Activated CD8-positive, alpha-beta memory T cell treated with anti-CD3 and anti-CD28 coated beads, Interleukin-2, amount 10 ng/mL, durations not matched to agents 7 days and 5 days (primary cell): ENCODE results near the gene FBLN7. TPM values are rescaled to one million over a fixed set of nuclear protein-coding genes. Genes with fewer than 3 reads are reported as not detected.

Experiments used
- ATAC-seq: fragments of 150-1000 bp; cut with Tn5 transposase; one replicate; pipeline ENCODE4 v1.10.0; 2021; ENCODE audit warnings: moderate library complexity
- CTCF ChIA-PET: fragments of 350-600 bp; sonication (Branson Sonifier 250); formaldehyde crosslinking; loops from one replicate; lab custom pipeline; 2021; ENCODE audit warnings: antibody characterized with exemption; lab: Charles Lee
- DNase-seq: peaks from one replicate; pipeline ENCODE4 v3.0.0-alpha.2; 2020
- H3K27ac Mint-ChIP-seq: one replicate; pipeline ENCODE4 v1.8.0; 2021; ENCODE audit warnings: mild to moderate bottlenecking, mixed read lengths
- H3K27me3 Mint-ChIP-seq: one replicate; pipeline ENCODE4 v1.8.0; 2021; ENCODE audit warnings: mixed read lengths
- H3K36me3 Mint-ChIP-seq: one replicate; pipeline ENCODE4 v1.8.0; 2021; ENCODE audit warnings: mild to moderate bottlenecking, mixed read lengths
- H3K4me1 Mint-ChIP-seq: one replicate; pipeline ENCODE4 v1.8.0; 2021; ENCODE audit warnings: mixed read lengths
- H3K4me3 Mint-ChIP-seq: one replicate; pipeline ENCODE4 v1.8.0; 2021; ENCODE audit warnings: mild to moderate bottlenecking, moderate library complexity, mixed read lengths
- H3K9me3 Mint-ChIP-seq: one replicate; pipeline ENCODE4 v1.8.0; 2022; ENCODE audit warnings: low read depth, mixed read lengths
- total RNA-seq, 2 experiments: library from RNA; stranded (reverse); gene quantifications; one replicate each; pipeline ENCODE4 v1.2.3, GENCODE V29; 2021

FBLN7 gene
- total RNA-seq, 2 experiments from 2014 or later = 0.26 to 0.63 TPM

DNA sequence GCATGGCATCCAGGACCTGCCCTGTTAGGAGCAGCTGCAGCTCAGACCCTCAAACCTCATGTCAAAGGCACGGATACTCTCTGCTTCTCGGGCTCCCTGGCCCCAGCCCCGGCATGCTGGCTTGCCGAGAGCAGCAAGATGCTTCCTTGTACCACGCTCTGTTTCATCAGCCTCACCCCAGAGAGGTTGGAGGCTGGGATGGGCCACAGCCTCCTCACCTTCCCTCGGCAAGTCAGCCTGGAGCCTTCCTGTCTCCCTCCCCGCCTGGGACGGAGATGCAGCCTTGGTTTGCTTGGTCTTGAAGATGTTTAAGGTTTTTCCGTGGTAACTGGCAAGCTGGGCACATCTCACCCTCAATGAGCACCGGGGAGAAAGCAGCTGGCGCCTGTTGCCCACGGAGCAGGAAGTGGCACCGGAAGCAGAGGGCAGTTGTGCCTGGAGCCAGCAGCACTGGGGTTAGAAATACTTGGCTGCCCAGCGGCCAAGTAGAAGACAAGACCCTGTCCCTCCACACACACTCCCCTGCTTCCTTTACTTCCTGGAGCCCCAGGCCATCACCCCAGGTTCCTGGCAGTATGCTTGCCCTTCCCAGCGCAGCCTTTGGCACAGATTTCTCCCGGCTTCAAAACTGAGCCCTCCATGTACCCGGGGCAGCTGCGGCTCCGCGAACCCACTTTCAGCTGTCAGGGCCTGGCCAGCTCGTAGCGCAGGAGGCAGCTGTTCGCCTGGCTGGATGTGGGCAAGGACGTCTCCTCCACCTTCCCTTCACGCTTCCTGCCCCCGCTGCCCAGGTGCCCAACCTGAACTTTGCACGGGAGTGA is 17.4 kb downstream of the FBLN7 start:
- ATAC-seq = peak; percentile 50
- no peak overlapping the region for H3K4me3 Mint-ChIP-seq
- peak; percentile 56 for DNase-seq
- no peaks in the 10 kb centered on the region for H3K36me3 Mint-ChIP-seq
- H3K27ac Mint-ChIP-seq = peak overlapping the region; percentile 55
- no peaks in the 10 kb centered on the region for H3K9me3 Mint-ChIP-seq
- CTCF ChIA-PET = interaction anchor here (1.0 to 1.6 kb wide), 3 partner anchors 15 to 104 kb away, joined by 3 to 4 read pairs (median 4); no protein-coding TSS in a partner anchor
- H3K27me3 Mint-ChIP-seq = no peaks in the 10 kb centered on the region
- peaks cover 29% of the 10 kb centered on the region for H3K4me1 Mint-ChIP-seq

DNA sequence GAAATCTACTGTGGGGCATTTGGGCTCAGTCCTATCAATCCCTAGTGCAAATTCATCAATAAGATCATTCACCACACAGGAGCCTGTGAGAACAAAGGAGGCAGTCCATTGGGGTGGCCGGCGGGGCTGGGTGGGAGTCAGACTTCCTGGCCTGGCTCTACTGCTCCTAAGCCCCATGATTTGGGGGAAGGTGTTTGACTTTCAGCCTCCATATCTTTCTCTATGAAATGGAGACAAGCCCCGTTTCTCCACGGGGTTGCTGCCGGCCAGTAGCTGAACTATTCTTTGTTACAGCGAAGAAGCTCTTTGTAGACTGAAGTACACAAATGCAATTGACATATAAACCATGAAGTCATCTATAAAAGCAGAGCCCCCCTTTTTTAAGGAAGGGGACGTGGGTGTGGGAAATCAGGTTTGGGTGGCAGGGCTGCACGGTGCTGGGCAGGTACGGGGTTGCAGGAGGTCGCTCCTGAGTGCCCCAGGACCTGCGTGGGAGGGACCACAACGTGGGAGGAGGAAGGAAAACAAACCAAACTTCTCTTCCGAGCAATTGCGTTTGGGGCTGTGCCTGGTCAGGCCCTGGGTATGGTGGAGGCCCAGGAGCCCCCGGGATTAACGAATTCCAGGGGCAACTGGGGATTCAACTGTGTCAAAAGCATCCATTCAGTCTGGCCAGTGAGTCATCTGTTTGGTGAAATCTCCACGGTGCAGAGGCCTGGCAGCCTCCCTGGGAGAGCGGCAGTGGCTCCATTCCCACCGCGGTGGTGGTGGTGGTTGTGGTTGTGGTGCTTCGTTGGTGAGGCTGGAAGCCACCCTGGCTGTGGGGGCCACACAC is 18.2 kb downstream of the FBLN7 start:
- peak; percentile 65 for DNase-seq
- Mint-ChIP-seq H3K36me3 (no peaks in the 10 kb centered on the region), H3K27ac (peak overlapping the region; percentile 68), H3K4me1 (peaks cover 29% of the 10 kb centered on the region), H3K27me3 (no peaks in the 10 kb centered on the region), H3K4me3 (no peak overlapping the region), H3K9me3 (no peaks in the 10 kb centered on the region)
- ATAC-seq = peak; percentile 32
- CTCF ChIA-PET = interaction anchor here (1.6 kb wide), 1 partner anchor 35 kb away, joined by 4 read pairs; no protein-coding TSS in a partner anchor

DNA sequence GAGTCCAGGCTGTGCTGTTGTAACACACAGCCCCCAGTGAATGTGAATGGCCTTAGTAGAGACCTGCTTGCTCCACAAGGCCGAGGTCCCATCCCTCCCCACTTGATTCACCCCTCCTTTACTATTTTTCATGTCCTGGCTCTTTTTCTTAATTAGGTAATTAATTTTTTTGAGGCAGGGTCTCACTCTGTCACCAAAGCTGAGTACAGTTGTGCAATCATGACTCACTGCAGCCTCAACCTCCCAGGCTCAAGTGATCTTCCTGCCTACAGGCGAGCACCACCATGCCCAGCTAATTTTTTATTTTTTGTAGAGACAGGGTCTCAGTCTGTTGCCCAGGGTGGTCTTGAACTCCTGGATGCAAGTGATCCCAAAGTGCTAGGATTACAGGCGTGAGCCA is 19.3 kb downstream of the FBLN7 start:
- ATAC-seq = no peak
- no peak overlapping the region for H3K4me3 Mint-ChIP-seq
- DNase-seq = no peak
- H3K9me3 Mint-ChIP-seq = no peaks in the 10 kb centered on the region
- H3K27ac Mint-ChIP-seq = no peak overlapping the region
- H3K27me3 Mint-ChIP-seq = no peaks in the 10 kb centered on the region
- H3K4me1 Mint-ChIP-seq = peaks cover 29% of the 10 kb centered on the region
- CTCF ChIA-PET = no interaction called here
- no peaks in the 10 kb centered on the region for H3K36me3 Mint-ChIP-seq

DNA sequence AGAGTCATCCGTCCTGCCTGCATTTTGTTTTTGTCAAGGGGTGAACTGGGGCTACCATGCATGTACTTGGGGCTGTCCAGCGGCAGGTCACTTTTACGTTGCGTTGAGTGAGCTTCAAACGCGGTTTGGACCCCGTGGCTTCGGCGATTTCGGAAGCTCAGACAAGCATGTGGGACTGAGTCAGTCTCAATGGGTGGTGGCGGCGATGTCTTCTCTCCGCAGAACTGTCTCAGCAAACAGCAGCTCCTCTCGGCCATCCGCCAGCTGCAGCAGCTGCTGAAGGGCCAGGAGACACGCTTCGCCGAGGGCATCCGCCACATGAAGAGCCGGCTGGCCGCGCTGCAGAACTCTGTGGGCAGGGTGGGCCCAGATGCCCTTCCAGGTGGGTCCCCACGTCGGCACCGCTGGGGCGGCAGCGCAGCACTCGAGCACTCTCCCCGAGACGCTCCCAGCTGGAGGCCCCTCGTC is 21.3 kb downstream of the FBLN7 start:
- no peaks in the 10 kb centered on the region for H3K9me3 Mint-ChIP-seq
- no peak overlapping the region for H3K27ac Mint-ChIP-seq
- ATAC-seq (no peak), DNase-seq (no peak)
- CTCF ChIA-PET = no interaction called here
- peaks cover 29% of the 10 kb centered on the region for H3K4me1 Mint-ChIP-seq
- no peaks in the 10 kb centered on the region for H3K27me3 Mint-ChIP-seq
- H3K4me3 Mint-ChIP-seq = no peak overlapping the region
- H3K36me3 Mint-ChIP-seq = no peaks in the 10 kb centered on the region

DNA sequence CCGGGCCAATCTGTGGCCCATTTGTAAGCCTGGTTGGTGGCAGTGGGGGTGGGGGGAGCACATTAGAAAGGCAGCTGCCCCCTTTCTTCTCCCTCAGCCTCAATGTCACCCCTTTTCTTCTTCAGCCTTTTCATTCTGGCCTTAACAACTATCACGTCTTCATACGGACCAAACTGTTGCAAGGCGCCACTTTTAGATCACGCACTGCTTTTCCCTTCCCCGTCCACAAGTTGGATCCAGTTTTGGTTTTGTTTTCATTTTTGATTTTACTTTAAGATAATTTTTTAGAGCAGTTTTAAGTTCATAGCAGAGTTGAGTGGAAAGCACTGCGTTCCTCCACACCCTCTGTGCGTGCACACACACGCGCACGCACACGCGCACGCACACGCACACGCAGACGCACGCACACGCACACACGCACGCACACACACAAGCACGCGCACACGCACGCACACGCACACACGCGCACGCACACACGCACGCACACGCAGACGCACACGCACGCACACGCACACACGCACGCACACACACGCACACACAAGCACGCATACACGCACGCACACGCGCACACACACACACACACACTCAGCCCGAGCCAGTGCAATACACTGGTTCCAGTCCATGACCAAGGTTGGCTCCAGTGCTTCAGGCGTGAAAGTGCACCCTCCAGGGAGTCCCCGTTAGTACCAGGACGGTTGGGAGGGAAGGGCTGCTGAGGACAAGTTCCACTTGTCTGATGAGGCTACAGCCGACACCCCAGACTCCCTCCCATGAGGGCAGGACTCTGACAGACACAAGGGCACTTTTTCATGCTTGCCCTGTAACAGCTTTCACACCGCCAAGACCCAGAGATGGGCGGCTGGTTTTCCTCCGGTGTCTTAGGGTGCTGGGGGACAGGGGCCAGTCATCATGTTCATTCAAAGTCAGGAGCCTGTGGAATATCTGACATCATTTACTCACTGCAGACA is 22.4 kb downstream of the FBLN7 start:
- no peaks in the 10 kb centered on the region for H3K9me3 Mint-ChIP-seq
- no peaks in the 10 kb centered on the region for H3K27me3 Mint-ChIP-seq
- DNase-seq (no peak), ATAC-seq (no peak)
- H3K27ac Mint-ChIP-seq = no peak overlapping the region
- H3K36me3 Mint-ChIP-seq = no peaks in the 10 kb centered on the region
- H3K4me3 Mint-ChIP-seq = no peak overlapping the region
- peaks cover 19% of the 10 kb centered on the region for H3K4me1 Mint-ChIP-seq
- CTCF ChIA-PET = interaction anchor here (0.6 kb wide), 2 partner anchors 1046 to 1518 kb away, joined by 3 to 4 read pairs; no protein-coding TSS in a partner anchor

DNA sequence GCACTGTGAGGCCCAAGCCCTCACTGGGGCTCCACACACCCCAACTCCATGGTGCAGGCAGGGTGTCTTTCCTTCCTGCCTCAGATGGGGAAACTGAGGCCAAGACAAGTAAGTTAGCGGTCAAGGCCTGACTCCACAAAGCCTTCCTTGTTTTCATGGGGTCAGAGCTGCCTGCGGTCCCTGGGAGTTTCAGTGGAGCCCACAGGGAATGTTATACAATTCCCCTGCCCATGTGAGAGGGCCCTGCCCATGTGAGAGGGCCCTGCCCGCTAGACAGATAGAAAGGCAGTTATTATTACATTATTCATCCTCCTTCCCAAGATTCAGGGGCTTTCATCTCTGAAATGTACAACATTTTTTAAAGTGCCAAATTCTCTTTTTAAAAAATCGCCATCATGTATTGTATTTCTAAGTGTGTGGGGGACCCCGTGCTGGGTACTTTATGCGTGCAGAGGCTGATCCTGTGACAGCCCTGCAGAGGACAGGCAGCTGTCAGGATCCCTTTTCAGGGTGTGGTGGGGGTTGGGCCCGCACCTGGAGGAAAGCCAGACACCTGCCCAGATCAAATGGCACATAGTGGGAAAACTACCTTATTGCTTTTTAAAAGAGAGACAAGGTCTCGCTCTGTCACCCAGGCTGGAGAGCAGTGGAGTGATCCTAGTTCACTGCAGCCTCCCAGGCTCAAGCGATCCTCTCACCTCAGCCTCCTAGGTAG is 23.4 kb downstream of the FBLN7 start:
- H3K4me3 Mint-ChIP-seq = no peak overlapping the region
- ATAC-seq (no peak), DNase-seq (no peak)
- H3K9me3 Mint-ChIP-seq = no peaks in the 10 kb centered on the region
- CTCF ChIA-PET = interaction anchor here (0.6 kb wide), 1 partner anchor 1517 kb away, joined by 4 read pairs; no protein-coding TSS in a partner anchor
- H3K36me3 Mint-ChIP-seq = no peaks in the 10 kb centered on the region
- no peak overlapping the region for H3K27ac Mint-ChIP-seq
- H3K4me1 Mint-ChIP-seq = peaks cover 9% of the 10 kb centered on the region
- no peaks in the 10 kb centered on the region for H3K27me3 Mint-ChIP-seq

DNA sequence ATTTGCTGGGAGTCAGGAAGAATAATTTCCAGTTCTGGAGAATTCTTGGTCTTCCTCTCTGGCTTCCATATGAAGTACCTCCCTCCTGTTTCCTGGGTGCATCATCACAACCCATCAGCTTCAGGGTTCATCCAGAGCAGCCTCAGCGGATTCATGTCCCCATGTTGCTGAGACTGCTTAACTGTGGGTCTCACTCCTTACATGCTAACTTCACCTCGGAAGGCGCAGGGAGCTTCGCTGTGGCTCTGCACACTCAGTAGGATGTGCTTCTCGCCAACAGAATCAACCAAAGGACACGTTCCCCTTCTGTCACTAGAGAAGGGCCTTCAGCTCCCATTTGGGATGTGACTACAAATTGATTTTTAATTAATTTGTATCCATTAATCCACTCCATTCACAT is 24.2 kb downstream of the FBLN7 start:
- CTCF ChIA-PET = interaction anchor here (1.3 kb wide), 1 partner anchor 15 kb away, joined by 3 read pairs; no protein-coding TSS in a partner anchor
- no peak for ATAC-seq
- Mint-ChIP-seq H3K9me3 (no peaks in the 10 kb centered on the region), H3K36me3 (no peaks in the 10 kb centered on the region), H3K4me1 (peaks cover 5% of the 10 kb centered on the region), H3K27me3 (no peaks in the 10 kb centered on the region), H3K27ac (no peak overlapping the region), H3K4me3 (no peak overlapping the region)
- no peak for DNase-seq

DNA sequence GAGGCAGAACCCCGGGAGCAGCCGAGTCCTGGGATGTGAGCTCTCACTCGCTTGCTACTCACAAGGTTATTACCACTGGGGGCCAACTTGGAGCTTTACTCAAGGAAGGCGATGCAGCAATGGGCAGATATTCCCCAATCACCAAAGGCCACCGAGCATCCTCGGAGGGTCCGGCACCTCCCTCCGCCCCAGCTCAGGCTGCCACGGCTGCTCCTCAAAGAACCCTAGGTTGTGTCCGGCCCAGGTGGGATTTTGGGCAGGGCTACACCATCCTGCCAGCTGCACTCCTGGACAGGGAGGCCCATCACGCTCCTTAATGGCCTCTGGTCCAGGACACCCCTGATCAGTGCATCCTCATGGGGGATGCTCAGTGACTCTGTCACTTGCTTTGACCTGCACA is 24.8 kb downstream of the FBLN7 start:
- CTCF ChIA-PET = interaction anchor here (1.3 kb wide), 1 partner anchor 16 kb away, joined by 3 read pairs; no protein-coding TSS in a partner anchor
- H3K36me3 Mint-ChIP-seq = no peaks in the 10 kb centered on the region
- no peak for DNase-seq
- no peaks in the 10 kb centered on the region for H3K27me3 Mint-ChIP-seq
- H3K4me1 Mint-ChIP-seq = peaks cover 3% of the 10 kb centered on the region
- H3K4me3 Mint-ChIP-seq = no peak overlapping the region
- no peak for ATAC-seq
- H3K27ac Mint-ChIP-seq = no peak overlapping the region
- H3K9me3 Mint-ChIP-seq = no peaks in the 10 kb centered on the region

DNA sequence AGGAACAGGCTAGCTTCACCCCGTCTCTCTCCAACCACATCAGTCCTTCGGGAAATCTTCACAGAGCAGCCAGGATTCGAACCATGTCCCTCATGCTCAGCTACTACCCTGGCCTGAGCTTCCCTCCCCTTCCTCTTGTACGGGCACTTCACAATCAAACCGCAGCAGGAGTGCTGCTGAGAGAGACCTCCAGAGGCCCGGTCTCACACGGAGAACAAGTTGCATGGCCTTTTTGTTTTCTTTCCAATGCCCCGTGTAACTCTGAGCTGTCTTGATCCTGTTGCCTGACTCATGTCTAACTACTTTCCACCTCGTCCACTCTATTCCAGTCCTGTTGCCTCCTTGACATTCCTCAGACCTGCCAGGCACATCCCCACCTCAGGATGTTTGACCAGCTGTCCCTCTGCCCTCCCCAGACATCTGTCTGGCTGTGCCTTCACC is 25.4 kb downstream of the FBLN7 start:
- DNase-seq (no peak), ATAC-seq (no peak)
- Mint-ChIP-seq H3K36me3 (no peaks in the 10 kb centered on the region), H3K4me3 (no peak overlapping the region), H3K27ac (no peak overlapping the region), H3K27me3 (no peaks in the 10 kb centered on the region), H3K9me3 (no peaks in the 10 kb centered on the region), H3K4me1 (peaks cover 6% of the 10 kb centered on the region)
- CTCF ChIA-PET = interaction anchor here (1.3 kb wide), 1 partner anchor 16 kb away, joined by 3 read pairs; no protein-coding TSS in a partner anchor

DNA sequence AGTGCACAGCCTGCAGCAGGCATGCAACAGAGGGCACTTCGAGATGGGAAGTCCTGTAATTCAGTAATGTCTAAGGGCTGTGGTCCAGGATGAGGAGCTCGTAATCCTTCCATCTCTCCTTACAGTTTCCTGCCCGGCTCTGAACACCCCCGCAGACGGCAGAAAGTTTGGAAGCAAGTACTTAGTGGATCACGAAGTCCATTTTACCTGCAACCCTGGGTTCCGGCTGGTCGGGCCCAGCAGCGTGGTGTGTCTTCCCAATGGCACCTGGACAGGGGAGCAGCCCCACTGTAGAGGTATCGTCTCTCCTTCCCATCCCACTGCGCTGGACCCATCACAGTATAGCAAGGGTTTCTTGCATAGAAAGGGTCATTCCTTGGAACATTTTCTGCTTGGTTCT is 26.7 kb downstream of the FBLN7 start:
- no peak overlapping the region for H3K27ac Mint-ChIP-seq
- no peaks in the 10 kb centered on the region for H3K9me3 Mint-ChIP-seq
- no peak overlapping the region for H3K4me3 Mint-ChIP-seq
- ATAC-seq (no peak), DNase-seq (no peak)
- no peaks in the 10 kb centered on the region for H3K36me3 Mint-ChIP-seq
- no peaks in the 10 kb centered on the region for H3K27me3 Mint-ChIP-seq
- CTCF ChIA-PET = no interaction called here
- peaks cover 8% of the 10 kb centered on the region for H3K4me1 Mint-ChIP-seq

DNA sequence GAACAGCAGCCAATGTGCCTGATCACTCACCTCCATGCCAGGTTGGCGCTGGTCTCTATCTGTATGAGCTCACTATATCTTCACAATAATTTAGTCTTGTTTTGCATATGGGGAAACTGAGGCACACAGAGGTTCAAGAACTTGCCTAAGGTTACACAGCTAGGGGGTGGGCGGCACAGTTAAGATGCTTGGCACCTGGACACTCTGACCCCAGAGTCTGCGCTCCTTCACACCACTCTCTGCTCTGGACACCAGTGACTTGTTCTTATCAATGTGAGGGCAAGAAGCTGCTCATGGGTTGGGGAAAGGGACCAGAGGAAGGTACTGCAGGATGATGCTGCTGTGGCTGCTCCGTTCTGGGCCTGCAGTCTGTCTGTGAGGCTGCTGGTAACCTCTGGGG is 27.1 kb downstream of the FBLN7 start:
- H3K4me1 Mint-ChIP-seq = peaks cover 7% of the 10 kb centered on the region
- H3K36me3 Mint-ChIP-seq = no peaks in the 10 kb centered on the region
- H3K27ac Mint-ChIP-seq = no peak overlapping the region
- CTCF ChIA-PET = no interaction called here
- H3K9me3 Mint-ChIP-seq = no peaks in the 10 kb centered on the region
- no peaks in the 10 kb centered on the region for H3K27me3 Mint-ChIP-seq
- ATAC-seq (no peak), DNase-seq (no peak)
- H3K4me3 Mint-ChIP-seq = no peak overlapping the region
